Glomerular visceral epithelial cell (primary cell): ENCODE measurements around the gene CHI3L1.

Source experiments
- DNase-seq: peaks from one replicate; pipeline ENCODE4 v3.0.0-alpha.2; 2016; ENCODE audit errors: extremely low spot score

Gene CHI3L1

GRCh38 chr1:203206129-203206687 is 19.7 kb upstream of the CHI3L1 start:
- no peak for DNase-seq

- DNase-seq, result no peak
These were observed 18.3 kb upstream of the CHI3L1 start for GRCh38 chr1:203204756-203205155.

- DNase-seq, result no peak
These were observed 16.1 kb upstream of the CHI3L1 start for GRCh38 chr1:203202431-203203245.

- no peak for DNase-seq
These were observed 15.2 kb upstream of the CHI3L1 start for GRCh38 chr1:203201516-203202205.

- no peak for DNase-seq
These were observed 14.4 kb upstream of the CHI3L1 start for GRCh38 chr1:203200916-203201315.

GRCh38 chr1:203199816-203200571 is 13.5 kb upstream of the CHI3L1 start:
- no peak for DNase-seq

- no peak for DNase-seq
These were observed 12.9 kb upstream of the CHI3L1 start for GRCh38 chr1:203199481-203199815.

GRCh38 chr1:203199002-203199401 is 12.5 kb upstream of the CHI3L1 start:
- no peak for DNase-seq

GRCh38 chr1:203197625-203198024 is 11.1 kb upstream of the CHI3L1 start:
- DNase-seq, result peak; percentile 87

GRCh38 chr1:203196371-203196770 is 9.9 kb upstream of the CHI3L1 start:
- DNase-seq, result no peak

- DNase-seq, result no peak
These were observed 4.4 kb upstream of the CHI3L1 start for GRCh38 chr1:203190949-203191348.

- DNase-seq, result no peak
These were observed 3.4 kb upstream of the CHI3L1 start for GRCh38 chr1:203189951-203190352.

GRCh38 chr1:203188686-203189232 is 2.3 kb upstream of the CHI3L1 start:
- DNase-seq, result no peak

- no peak for DNase-seq
These were observed 1.3 kb upstream of the CHI3L1 start for GRCh38 chr1:203187689-203188264.

- no peak for DNase-seq
These were observed 791 bp upstream of the CHI3L1 start for GRCh38 chr1:203187304-203187685.

GRCh38 chr1:203186091-203186445 is 436 bp downstream of the CHI3L1 start:
- no peak for DNase-seq

- no peak for DNase-seq
These were observed 919 bp downstream of the CHI3L1 start for GRCh38 chr1:203185585-203185984.

- DNase-seq, result no peak
These were observed 1.4 kb downstream of the CHI3L1 start for GRCh38 chr1:203185061-203185461.

- no peak for DNase-seq
These were observed 2.0 kb downstream of the CHI3L1 start for GRCh38 chr1:203184467-203184866.

- DNase-seq, result no peak
These were observed 2.7 kb downstream of the CHI3L1 start for GRCh38 chr1:203183828-203184227.

GRCh38 chr1:203182387-203182953 is 4.0 kb downstream of the CHI3L1 start:
- no peak for DNase-seq
